CD4-positive, CD25-positive, alpha-beta regulatory T cell (primary cell): ENCODE data around the gene SAMD4A. TPM values are rescaled to one million over a fixed set of nuclear protein-coding genes. Genes with fewer than 3 reads are reported as not detected.

Experiments
- ATAC-seq, 2 donors: fragments of 150-1000 bp; cut with Tn5 transposase; one replicate each; pipeline ENCODE4 v1.10.0; 2021; ENCODE audit warnings: low read depth in 2 of 2, moderate number of reproducible peaks in 2 of 2, moderate library complexity in 1 of 2
- DNase-seq, 3 donors: peaks; one replicate each; pipeline versions ENCODE4 v3.0.0 to v3.0.0-alpha.2; 2012 to 2022; ENCODE audit warnings: mixed read lengths in 1 of 3
- H3K27ac ChIP-seq: one replicate; pipeline ENCODE4 v1.7.0; 2013; ENCODE audit warnings: mild to moderate bottlenecking, low read length; ENCODE audit not compliant: insufficient read depth, poor library complexity, severe bottlenecking
- H3K27me3 ChIP-seq: one replicate; pipeline ENCODE4 v1.7.0; 2013; ENCODE audit warnings: low read length; ENCODE audit not compliant: control insufficient read depth, insufficient read depth
- H3K36me3 ChIP-seq: one replicate; pipeline ENCODE4 v1.7.0; 2013; ENCODE audit warnings: mild to moderate bottlenecking, low read length, moderate library complexity; ENCODE audit not compliant: control insufficient read depth, insufficient read depth
- H3K4me1 ChIP-seq: 2 replicates; pipeline ENCODE4 v1.7.0; 2013; ENCODE audit warnings: mild to moderate bottlenecking, low read length; ENCODE audit not compliant: insufficient read depth, control insufficient read depth, poor library complexity, severe bottlenecking
- H3K4me3 ChIP-seq: one replicate; pipeline ENCODE4 v1.7.0; 2013; ENCODE audit warnings: low read depth, mild to moderate bottlenecking, low read length, moderate library complexity
- H3K9me3 ChIP-seq, 2 experiments: 1 replicate in 1 of 2; 2 replicates in 1 of 2; pipeline ENCODE4 v1.7.0; 2013; ENCODE audit warnings: low read length in 2 of 2, mild to moderate bottlenecking in 1 of 2, moderate library complexity in 1 of 2; ENCODE audit not compliant: control insufficient read depth in 2 of 2
- H3K27ac Mint-ChIP-seq, 3 donors: one replicate each; pipeline ENCODE4 v1.8.0; 2020 to 2022; ENCODE audit warnings: mild to moderate bottlenecking in 3 of 3, mixed read lengths in 3 of 3, moderate library complexity in 2 of 3
- H3K27me3 Mint-ChIP-seq: one replicate; pipeline ENCODE4 v1.8.0; 2022; ENCODE audit warnings: mild to moderate bottlenecking, mixed read lengths
- H3K36me3 Mint-ChIP-seq: one replicate; pipeline ENCODE4 v1.8.0; 2020; ENCODE audit warnings: mixed read lengths
- H3K4me1 Mint-ChIP-seq, 4 donors: one replicate each; pipeline ENCODE4 v1.8.0; 2020 to 2022; ENCODE audit warnings: mixed read lengths in 4 of 4, mild to moderate bottlenecking in 1 of 4
- H3K4me3 Mint-ChIP-seq, 4 donors: one replicate each; pipeline ENCODE4 v1.8.0; 2020 to 2022; ENCODE audit warnings: mild to moderate bottlenecking in 4 of 4, mixed read lengths in 4 of 4, moderate library complexity in 3 of 4
- H3K9me3 Mint-ChIP-seq, 7 donors: one replicate each; pipeline ENCODE4 v1.8.0; 2020 to 2022; ENCODE audit warnings: mixed read lengths in 7 of 7, mild to moderate bottlenecking in 3 of 7, moderate library complexity in 2 of 7
- polyA plus RNA-seq, 4 donors: library from polyadenylated mRNA; unstranded; fragments of 300-500 nt; fragmentation: Illumina TruSeq; gene quantifications; one replicate each; pipeline ENCODE4 v1.2.3, GENCODE V29; 2021
- total RNA-seq: library from RNA; stranded (reverse); gene quantifications from one replicate; pipeline ENCODE4 v1.2.3, GENCODE V29; 2022

The SAMD4A gene
- total and polyA plus RNA-seq, 5 donors from 2014 or later = 0.05 to 7.9 (median 0.13) TPM; not detected in 1

- H3K4me1 ChIP-seq = peaks cover 6% of the 10 kb centered on the region
- H3K4me3 Mint-ChIP-seq = peak overlapping the region in 2 of 4 donors; percentile 31 to 52
- H3K4me1 Mint-ChIP-seq = peaks cover 0 to 13% (median 11%) of the 10 kb centered on the region in 4 donors
- ATAC-seq (peak; percentile 67 to 70), DNase-seq (peak in 1 of 3 donors; percentile 76)
- peaks cover 5% of the 10 kb centered on the region for H3K27me3 ChIP-seq
- peak overlapping the region in 2 of 3 donors; percentile 39 to 86 for H3K27ac Mint-ChIP-seq
- no peaks in the 10 kb centered on the region for H3K36me3 Mint-ChIP-seq
- H3K27ac ChIP-seq = no peak overlapping the region
- no peaks in the 10 kb centered on the region for H3K9me3 Mint-ChIP-seq
- peaks cover 41% of the 10 kb centered on the region for H3K27me3 Mint-ChIP-seq
- H3K9me3 ChIP-seq = no peaks in the 10 kb centered on the region
- peak overlapping the region; percentile 70 for H3K4me3 ChIP-seq
- no peaks in the 10 kb centered on the region for H3K36me3 ChIP-seq
Measured at GRCh38 chr14:54730156-54730961, 163.4 kb downstream of the SAMD4A start.

DNA sequence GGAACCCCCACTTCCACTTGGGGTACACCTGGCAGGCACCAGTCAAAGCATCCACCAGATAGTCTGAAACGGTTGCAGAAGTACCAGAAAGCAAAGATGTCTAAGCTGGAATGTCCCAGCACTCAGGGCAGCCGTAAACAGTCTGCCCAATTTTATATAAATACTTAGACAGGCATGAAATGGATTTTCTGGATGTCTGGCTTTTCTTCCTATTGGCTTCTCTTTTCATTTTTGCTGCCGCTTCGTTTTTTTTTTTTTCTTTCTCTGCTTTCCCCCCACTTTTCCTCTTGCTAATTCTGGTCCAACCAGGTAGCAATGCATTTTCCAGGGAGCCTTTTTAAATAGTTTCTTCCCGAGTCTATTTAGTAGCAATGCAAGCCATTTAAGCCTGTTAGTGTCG lies 168.0 kb downstream of the SAMD4A start:
- H3K9me3 ChIP-seq = no peaks in the 10 kb centered on the region
- no peak for ATAC-seq
- H3K27ac Mint-ChIP-seq = no peak overlapping the region
- H3K36me3 ChIP-seq = no peaks in the 10 kb centered on the region
- no peaks in the 10 kb centered on the region for H3K36me3 Mint-ChIP-seq
- H3K27ac ChIP-seq = no peak overlapping the region
- peaks cover 50% of the 10 kb centered on the region for H3K27me3 Mint-ChIP-seq
- peaks cover 0 to 22% (median 6%) of the 10 kb centered on the region in 4 donors for H3K4me1 Mint-ChIP-seq
- H3K4me3 Mint-ChIP-seq = no peak overlapping the region
- H3K9me3 Mint-ChIP-seq = no peaks in the 10 kb centered on the region
- no peaks in the 10 kb centered on the region for H3K27me3 ChIP-seq
- DNase-seq = no peak
- peaks cover 6% of the 10 kb centered on the region for H3K4me1 ChIP-seq
- no peak overlapping the region for H3K4me3 ChIP-seq

DNA sequence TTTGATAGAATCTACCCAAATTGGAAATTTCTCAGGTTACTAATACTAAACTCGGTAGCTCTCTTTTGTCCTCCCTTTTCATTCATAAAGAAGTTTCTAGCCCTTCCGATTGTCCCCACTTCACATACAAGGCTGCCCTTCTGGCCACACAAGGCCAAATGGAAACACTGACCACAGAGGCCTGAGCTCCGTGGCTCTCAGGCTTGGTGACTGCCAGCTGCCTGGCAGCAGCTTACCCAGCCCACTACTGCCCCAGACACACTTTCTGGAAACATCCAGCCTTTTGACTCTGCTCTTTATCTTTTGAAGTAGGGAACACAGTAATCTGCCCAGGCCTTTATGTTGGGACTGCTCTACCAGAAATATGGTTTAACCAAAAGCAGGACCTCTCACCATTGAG lies 168.5 kb downstream of the SAMD4A start:
- no peak for DNase-seq
- no peak overlapping the region for H3K27ac Mint-ChIP-seq
- no peak overlapping the region for H3K4me3 Mint-ChIP-seq
- H3K4me1 Mint-ChIP-seq = peaks cover 0 to 17% (median 2%) of the 10 kb centered on the region in 4 donors
- Histone ChIP-seq H3K36me3 (no peaks in the 10 kb centered on the region), H3K4me3 (no peak overlapping the region), H3K9me3 (no peaks in the 10 kb centered on the region), H3K27ac (no peak overlapping the region), H3K4me1 (peaks cover 3% of the 10 kb centered on the region), H3K27me3 (no peaks in the 10 kb centered on the region)
- ATAC-seq = no peak
- peaks cover 45% of the 10 kb centered on the region for H3K27me3 Mint-ChIP-seq
- H3K36me3 Mint-ChIP-seq = no peaks in the 10 kb centered on the region
- H3K9me3 Mint-ChIP-seq = no peaks in the 10 kb centered on the region

DNA sequence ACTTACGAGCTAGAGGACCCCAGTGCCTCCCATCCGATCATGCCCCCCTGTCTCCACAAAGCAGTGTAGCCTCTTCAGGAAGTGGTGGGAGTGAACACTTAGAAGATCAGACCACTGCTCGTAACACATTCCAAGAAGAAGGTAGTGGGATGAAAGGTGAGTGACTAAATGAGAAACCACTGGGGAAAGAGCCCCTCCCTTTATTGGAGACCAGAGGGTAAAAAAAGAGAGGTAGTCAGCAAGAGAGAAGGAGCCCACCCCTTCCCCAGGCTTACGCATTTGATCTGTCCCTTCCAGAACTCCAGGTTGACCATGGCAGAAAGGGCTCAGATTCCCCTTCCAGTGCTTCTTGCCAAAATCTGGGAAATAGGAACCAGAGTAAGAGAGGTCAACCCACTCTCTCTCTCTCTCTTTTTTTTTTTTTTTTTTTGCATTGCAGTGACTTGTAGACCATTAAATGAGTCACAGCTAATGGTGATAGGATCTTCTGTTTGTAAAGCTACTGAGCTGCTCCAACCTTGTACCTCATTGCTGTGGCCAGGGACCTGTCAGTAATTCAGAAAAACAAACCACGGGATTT lies 170.3 kb downstream of the SAMD4A start:
- Histone ChIP-seq H3K4me3 (no peak overlapping the region), H3K36me3 (no peaks in the 10 kb centered on the region), H3K9me3 (no peaks in the 10 kb centered on the region), H3K27ac (no peak overlapping the region), H3K27me3 (no peaks in the 10 kb centered on the region), H3K4me1 (no peaks in the 10 kb centered on the region)
- Mint-ChIP-seq H3K4me1 (peaks cover 0 to 22% (median 3%) of the 10 kb centered on the region in 4 donors), H3K4me3 (no peak overlapping the region), H3K27ac (no peak overlapping the region), H3K27me3 (peaks cover 36% of the 10 kb centered on the region), H3K36me3 (no peaks in the 10 kb centered on the region), H3K9me3 (peaks cover 0 to 2% (median 0%) of the 10 kb centered on the region in 7 donors)
- ATAC-seq (no peak), DNase-seq (peak in 1 of 3 donors; percentile 27)

GRCh38 chr14:54738009-54738408 lies 171.1 kb downstream of the SAMD4A start:
- no peak for ATAC-seq
- no peak overlapping the region for H3K4me3 Mint-ChIP-seq

GRCh38 chr14:54739514-54739913 lies 172.6 kb downstream of the SAMD4A start:
- Histone ChIP-seq H3K36me3 (no peaks in the 10 kb centered on the region), H3K9me3 (no peaks in the 10 kb centered on the region), H3K4me3 (no peak overlapping the region), H3K27ac (no peak overlapping the region), H3K27me3 (no peaks in the 10 kb centered on the region), H3K4me1 (no peaks in the 10 kb centered on the region)
- ATAC-seq (no peak), DNase-seq (no peak)
- Mint-ChIP-seq H3K4me3 (no peak overlapping the region), H3K9me3 (peaks cover 0 to 2% (median 0%) of the 10 kb centered on the region in 7 donors), H3K36me3 (no peaks in the 10 kb centered on the region), H3K27me3 (peaks cover 24% of the 10 kb centered on the region), H3K4me1 (peaks cover 0 to 32% (median 3%) of the 10 kb centered on the region in 4 donors), H3K27ac (no peak overlapping the region)

More at GRCh38 chr14:54738009-54738408, 171.1 kb downstream of the SAMD4A start:
- Mint-ChIP-seq H3K4me1 (peaks cover 0 to 30% (median 3%) of the 10 kb centered on the region in 4 donors), H3K27ac (no peak overlapping the region), H3K9me3 (peaks cover 0 to 2% (median 0%) of the 10 kb centered on the region in 7 donors), H3K36me3 (no peaks in the 10 kb centered on the region), H3K27me3 (peaks cover 33% of the 10 kb centered on the region)
- Histone ChIP-seq H3K4me1 (no peaks in the 10 kb centered on the region), H3K27me3 (no peaks in the 10 kb centered on the region), H3K4me3 (no peak overlapping the region), H3K9me3 (no peaks in the 10 kb centered on the region), H3K36me3 (no peaks in the 10 kb centered on the region), H3K27ac (no peak overlapping the region)
- DNase-seq = peak in 1 of 3 donors; percentile 23

GRCh38 chr14:54742492-54743350 lies 175.8 kb downstream of the SAMD4A start:
- Mint-ChIP-seq H3K36me3 (no peaks in the 10 kb centered on the region), H3K4me1 (peaks cover 0 to 24% (median 3%) of the 10 kb centered on the region in 4 donors), H3K4me3 (no peak overlapping the region), H3K27ac (no peak overlapping the region), H3K9me3 (peaks cover 0 to 2% (median 0%) of the 10 kb centered on the region in 7 donors), H3K27me3 (peaks cover 14% of the 10 kb centered on the region)
- Histone ChIP-seq H3K4me3 (no peak overlapping the region), H3K27me3 (no peaks in the 10 kb centered on the region), H3K4me1 (no peaks in the 10 kb centered on the region), H3K9me3 (no peaks in the 10 kb centered on the region), H3K36me3 (no peaks in the 10 kb centered on the region), H3K27ac (no peak overlapping the region)
- ATAC-seq (no peak), DNase-seq (no peak)
